GM10266 (cell line): Measurements from ENCODE around the gene AKR1C1.
"Not testable (repeated sequence)": the region's sequence is repeated elsewhere in the genome, so short reads cannot be mapped to it uniquely, and the experiment has no call there.

Experiments used
- DNase-seq: peaks from one replicate; pipeline ENCODE4 v3.0.0; 2012; ENCODE audit errors: extremely low spot score
- TF ChIP-seq, protein P1 (sequence below): IDR thresholded peaks from 2 replicates; pipeline ENCODE4 v1.5.1; 2012; ENCODE audit warnings: mild to moderate bottlenecking, low read depth; ENCODE audit not compliant: control insufficient read depth, insufficient read depth; ENCODE audit errors: missing control alignments

The AKR1C1 gene

DNA sequence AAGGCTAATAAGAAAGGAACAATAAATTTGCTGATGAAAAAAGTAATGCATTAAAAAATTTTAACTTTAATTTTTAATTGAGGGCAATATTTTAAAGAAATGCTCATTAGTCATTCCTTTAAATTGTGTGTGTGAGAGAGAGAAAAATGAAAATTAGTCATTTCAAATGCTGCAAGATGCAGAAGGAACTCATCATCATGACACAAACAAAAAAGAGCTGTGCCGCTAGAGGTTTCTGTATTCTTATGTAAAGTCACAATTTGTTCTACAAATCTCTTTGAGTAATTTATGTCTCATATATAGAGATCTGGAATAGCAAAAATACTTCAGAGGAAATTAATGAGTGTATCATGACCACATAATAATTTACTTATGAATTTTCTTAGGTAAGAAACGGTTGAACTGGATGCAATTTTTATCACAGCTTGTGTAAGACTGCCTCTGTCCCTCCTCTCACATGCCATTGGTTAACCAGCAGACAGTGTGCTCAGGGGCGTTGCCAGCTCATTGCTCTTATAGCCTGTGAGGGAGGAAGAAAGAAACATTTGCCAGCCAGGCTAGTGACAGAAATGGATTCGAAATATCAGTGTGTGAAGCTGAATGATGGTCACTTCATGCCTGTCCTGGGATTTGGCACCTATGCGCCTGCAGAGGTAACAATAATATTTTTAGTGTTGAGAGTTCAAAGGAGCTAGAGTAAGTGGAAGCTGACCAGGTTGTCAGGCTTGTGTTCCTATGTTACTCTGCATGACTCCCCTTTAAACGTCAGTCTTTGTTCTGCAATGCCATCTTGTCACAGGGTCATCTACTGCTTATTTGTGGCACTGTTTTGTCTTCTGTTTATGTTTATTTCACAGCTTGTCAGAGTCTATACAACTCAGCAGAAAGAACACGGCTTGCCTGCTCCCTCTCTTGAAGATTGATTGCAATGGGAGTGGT is at the start of gene AKR1C1:
Gene AKR1C1 (plus strand): TSS at position 540 of the 939 bp plus-strand sequence. CDS start 30 bp downstream, at position 570.
- DNase-seq, result not testable (repeated sequence)

DNA sequence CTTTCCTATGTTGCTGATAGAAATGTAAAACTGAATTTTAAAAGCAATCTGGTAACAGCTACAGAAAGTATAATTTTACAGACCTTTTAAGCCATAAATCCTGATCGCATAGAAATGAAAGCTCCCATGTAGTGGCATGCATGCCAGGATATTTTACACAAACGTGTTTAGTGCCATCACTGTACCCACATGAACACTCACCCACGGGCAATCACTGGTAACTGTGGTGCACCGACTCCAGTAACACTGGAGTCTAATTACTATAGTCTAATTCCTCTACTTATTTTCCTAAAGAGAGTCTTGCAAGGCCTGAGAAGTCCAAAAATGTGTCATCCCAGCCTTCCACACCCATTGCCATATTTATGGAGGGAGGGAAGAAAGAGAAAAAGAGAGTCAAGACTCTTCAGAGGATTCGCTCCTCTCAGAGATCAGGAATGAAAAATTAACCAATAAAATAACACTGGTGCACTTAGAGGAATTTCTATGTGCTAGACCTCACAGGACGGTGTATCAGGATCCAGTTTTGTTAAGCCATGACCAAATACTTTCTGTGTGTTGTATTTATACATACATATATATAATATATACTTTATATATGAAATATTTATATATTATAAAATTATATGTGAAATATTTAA is 48.9 kb upstream of the AKR1C1 start:
- DNase-seq, result no peak
- TF ChIP-seq, protein P1, sequence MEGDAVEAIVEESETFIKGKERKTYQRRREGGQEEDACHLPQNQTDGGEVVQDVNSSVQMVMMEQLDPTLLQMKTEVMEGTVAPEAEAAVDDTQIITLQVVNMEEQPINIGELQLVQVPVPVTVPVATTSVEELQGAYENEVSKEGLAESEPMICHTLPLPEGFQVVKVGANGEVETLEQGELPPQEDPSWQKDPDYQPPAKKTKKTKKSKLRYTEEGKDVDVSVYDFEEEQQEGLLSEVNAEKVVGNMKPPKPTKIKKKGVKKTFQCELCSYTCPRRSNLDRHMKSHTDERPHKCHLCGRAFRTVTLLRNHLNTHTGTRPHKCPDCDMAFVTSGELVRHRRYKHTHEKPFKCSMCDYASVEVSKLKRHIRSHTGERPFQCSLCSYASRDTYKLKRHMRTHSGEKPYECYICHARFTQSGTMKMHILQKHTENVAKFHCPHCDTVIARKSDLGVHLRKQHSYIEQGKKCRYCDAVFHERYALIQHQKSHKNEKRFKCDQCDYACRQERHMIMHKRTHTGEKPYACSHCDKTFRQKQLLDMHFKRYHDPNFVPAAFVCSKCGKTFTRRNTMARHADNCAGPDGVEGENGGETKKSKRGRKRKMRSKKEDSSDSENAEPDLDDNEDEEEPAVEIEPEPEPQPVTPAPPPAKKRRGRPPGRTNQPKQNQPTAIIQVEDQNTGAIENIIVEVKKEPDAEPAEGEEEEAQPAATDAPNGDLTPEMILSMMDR, result no peak

DNA sequence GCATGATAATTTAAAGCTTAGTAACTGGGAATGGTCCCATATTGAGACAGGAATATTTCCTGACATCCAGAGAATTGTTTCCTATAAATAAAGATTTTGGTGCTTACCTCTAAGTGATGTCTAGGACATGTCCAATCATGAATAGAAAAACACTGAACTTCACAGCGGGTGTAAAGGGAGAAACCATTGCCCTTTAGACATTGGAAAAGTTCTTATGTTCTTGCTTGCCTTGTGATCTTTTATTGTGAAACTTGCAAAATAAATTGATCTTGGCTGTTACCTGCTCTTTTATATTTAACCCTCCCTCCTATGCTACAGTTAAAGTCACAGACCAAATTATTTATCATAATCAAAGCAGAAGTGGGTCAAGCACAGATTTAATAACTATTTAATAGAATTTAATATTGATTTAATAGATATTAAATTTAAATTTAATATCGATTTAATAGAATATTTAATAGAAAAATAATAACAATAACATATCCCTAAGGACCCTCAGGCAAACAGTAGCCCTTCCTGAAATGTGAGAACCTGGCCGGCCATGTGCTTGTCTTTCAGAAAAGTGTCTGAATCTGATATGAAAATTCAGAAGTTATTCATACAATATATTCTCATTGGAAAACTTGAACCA is 47.0 kb upstream of the AKR1C1 start:
- TF ChIP-seq, protein P1, result no peak
- DNase-seq, result no peak

DNA sequence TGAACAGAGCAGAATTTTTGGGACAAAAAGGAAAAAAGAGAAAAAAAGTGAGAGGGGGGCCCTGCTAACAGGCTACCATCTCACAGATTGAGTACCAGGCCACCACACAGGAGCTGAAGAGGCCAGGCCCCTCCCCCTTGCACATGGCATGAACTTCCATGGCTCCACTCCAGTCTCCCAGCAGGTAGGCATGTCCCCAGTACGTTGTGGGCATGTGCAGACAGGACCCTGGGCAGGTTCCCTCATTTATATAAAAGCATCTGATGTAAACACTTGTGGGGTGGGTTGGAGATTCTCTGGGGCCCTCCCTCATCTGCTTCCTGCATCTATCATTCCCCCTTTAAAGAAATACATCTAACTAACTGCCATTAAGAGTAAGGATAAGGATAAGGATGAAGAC is 45.0 kb upstream of the AKR1C1 start:
- TF ChIP-seq, protein P1, result no peak
- no peak for DNase-seq

DNA sequence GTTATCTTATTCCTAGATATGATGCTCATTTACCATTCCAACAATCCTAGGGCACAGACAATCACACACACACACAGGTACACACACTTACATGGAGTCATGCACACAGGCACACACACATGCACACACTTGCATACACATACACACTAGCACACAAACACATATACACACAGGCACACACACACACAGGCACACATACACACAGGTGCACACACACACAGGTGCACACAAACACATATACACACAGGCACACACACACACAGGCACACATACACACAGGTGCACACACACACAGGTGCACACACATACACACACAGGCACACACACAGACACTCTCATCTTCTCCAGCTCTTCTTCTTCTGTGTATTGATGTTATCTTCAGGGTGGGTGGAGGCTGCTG is 38.7 kb upstream of the AKR1C1 start:
- not testable (repeated sequence) for DNase-seq

DNA sequence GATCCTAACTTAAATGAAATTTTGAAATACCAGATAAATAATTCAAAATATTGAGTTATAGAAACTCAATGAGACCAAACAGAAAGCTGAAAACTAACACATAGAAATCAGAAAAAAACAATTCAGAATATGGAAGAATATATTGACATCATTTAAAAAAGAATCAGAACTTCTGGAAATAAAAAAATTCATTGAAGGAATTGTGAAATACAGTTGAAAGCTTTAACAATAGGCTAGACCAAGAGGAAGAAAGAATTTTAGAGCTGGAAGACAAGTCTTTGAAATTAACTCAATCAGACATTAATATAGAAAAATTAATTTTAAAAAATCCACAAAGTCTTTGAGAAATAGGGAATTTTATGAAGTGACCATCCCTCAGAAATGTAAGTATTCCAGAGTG is 36.8 kb upstream of the AKR1C1 start:
- DNase-seq, result no peak
- TF ChIP-seq, protein P1, result no peak

DNA sequence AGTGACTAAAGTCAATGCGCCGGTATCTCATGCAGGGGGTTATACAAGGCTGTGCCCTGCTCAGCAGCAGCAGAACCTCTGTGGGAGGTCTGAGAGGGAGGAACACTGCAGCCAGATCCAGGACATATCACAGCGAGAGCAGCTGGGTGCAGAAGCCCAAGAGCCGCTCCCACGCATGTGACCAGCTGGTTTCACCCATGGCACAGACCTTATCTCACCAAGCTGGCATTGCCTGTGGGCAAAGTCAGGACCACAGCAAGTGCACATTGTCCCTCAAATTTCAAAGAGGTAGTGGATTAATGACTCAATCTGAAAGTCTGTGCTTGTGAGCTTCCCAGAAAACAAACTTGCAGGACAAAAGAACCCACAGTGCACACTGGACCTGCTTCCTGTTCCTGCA is 31.6 kb upstream of the AKR1C1 start:
- TF ChIP-seq, protein P1, result no peak
- DNase-seq, result no peak

DNA sequence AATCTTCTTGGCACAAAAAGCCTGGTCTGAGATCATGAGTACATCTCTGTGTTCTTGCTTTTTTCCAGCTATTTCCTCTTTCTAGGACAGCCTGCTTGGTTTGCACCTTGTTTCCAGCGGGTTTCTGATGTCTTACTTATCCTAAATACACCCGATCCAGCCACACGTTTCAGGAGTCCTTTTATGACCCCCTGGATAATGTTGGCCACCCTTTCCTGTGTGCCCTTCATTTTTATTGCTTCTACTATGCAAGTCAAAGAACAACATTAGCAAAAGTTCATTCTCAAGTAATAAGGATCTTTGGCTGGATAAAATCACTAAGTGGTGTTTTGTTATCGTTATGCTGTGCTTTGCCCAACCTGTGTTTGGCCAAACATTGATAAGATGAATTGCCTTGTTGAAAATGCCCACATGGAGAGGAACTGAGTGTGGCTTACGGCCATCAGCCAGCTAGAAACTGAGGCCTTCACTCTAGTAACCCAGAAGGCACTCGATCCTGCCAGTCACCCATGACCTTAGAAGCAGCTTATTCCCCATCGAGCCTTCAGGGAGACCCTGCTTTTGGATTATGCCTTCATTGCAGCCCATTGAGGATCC is 28.7 kb upstream of the AKR1C1 start:
- no peak for DNase-seq
- TF ChIP-seq, protein P1, result no peak
